ENCODE measurements around the gene MLLT6. TPM values are rescaled to one million over a fixed set of nuclear protein-coding genes. Genes with fewer than 3 reads are reported as not detected.

The MLLT6 gene
- total RNA-seq, 3 donors from 2014 or later = 90.1 to 164 (median 112) TPM

GRCh38 chr17:38712593-38712992 lies 7.5 kb downstream of the MLLT6 start:
- H3K4me3 ChIP-seq = no peak overlapping the region
- ATAC-seq (no peak), DNase-seq (no peak)
- intact Hi-C loops (cut with DNase I, micrococcal nuclease) = no loop called here
- no peaks in the 10 kb centered on the region for H3K9me3 ChIP-seq
- TF ChIP-seq, protein P1, sequence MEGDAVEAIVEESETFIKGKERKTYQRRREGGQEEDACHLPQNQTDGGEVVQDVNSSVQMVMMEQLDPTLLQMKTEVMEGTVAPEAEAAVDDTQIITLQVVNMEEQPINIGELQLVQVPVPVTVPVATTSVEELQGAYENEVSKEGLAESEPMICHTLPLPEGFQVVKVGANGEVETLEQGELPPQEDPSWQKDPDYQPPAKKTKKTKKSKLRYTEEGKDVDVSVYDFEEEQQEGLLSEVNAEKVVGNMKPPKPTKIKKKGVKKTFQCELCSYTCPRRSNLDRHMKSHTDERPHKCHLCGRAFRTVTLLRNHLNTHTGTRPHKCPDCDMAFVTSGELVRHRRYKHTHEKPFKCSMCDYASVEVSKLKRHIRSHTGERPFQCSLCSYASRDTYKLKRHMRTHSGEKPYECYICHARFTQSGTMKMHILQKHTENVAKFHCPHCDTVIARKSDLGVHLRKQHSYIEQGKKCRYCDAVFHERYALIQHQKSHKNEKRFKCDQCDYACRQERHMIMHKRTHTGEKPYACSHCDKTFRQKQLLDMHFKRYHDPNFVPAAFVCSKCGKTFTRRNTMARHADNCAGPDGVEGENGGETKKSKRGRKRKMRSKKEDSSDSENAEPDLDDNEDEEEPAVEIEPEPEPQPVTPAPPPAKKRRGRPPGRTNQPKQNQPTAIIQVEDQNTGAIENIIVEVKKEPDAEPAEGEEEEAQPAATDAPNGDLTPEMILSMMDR (IDR thresholded peaks at IDR 0.05) = no peak
- no peaks in the 10 kb centered on the region for H3K36me3 ChIP-seq (ENCODE audit: low read depth)
- no peaks in the 10 kb centered on the region for H3K4me1 ChIP-seq (ENCODE audit: low read depth)

- no peaks in the 10 kb centered on the region for H3K9me3 ChIP-seq
- H3K4me1 ChIP-seq (ENCODE audit: low read depth) = no peaks in the 10 kb centered on the region
- TF ChIP-seq, protein P1 (IDR thresholded peaks at IDR 0.05) = no peak
- ATAC-seq (no peak), DNase-seq (no peak)
- intact Hi-C loops (cut with DNase I, micrococcal nuclease) = no loop called here
- H3K36me3 ChIP-seq (ENCODE audit: low read depth) = no peaks in the 10 kb centered on the region
- H3K4me3 ChIP-seq = no peak overlapping the region
These were observed 8.5 kb downstream of the MLLT6 start for GRCh38 chr17:38713456-38714075.

DNA sequence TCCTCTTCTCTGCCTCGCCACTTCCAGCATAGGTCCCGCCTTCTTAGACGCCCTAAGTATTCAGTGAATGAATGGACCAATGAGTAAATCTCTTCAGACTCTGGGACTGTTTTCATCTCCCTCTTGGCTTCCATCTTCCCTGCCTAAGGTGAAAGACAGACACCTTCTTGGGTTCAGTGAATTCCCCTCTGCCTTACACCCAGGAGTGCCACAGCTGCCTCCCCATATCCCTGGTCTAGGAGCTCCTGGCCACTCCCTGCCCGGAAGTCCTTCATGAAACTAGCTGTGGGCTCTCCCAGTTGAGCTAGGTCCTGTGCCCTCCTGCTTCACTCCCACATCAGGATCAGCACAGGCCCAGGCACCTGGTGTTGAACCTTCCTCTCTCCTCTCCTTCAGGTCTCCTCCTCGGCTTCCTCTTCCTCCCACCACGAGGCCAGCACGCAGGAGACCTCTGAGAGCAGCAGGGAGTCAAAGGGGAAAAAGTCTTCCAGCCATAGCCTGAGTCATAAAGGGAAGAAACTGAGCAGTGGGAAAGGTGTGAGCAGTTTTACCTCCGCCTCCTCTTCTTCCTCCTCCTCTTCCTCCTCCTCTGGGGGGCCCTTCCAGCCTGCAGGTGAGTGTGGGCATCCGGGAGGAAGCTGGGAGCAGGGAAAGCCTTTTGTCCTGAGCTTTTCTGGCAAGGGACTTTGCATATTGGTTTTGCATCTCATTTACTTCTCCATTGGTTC lies 10.3 kb downstream of the MLLT6 start:
- Histone ChIP-seq H3K36me3 (ENCODE audit: low read depth) (no peaks in the 10 kb centered on the region), H3K4me3 (no peak overlapping the region), H3K9me3 (no peaks in the 10 kb centered on the region), H3K4me1 (ENCODE audit: low read depth) (no peaks in the 10 kb centered on the region)
- ATAC-seq (no peak), DNase-seq (no peak)
- intact Hi-C loops (cut with DNase I, micrococcal nuclease) = no loop called here
- TF ChIP-seq, protein P1 (IDR thresholded peaks at IDR 0.05) = no peak

DNA sequence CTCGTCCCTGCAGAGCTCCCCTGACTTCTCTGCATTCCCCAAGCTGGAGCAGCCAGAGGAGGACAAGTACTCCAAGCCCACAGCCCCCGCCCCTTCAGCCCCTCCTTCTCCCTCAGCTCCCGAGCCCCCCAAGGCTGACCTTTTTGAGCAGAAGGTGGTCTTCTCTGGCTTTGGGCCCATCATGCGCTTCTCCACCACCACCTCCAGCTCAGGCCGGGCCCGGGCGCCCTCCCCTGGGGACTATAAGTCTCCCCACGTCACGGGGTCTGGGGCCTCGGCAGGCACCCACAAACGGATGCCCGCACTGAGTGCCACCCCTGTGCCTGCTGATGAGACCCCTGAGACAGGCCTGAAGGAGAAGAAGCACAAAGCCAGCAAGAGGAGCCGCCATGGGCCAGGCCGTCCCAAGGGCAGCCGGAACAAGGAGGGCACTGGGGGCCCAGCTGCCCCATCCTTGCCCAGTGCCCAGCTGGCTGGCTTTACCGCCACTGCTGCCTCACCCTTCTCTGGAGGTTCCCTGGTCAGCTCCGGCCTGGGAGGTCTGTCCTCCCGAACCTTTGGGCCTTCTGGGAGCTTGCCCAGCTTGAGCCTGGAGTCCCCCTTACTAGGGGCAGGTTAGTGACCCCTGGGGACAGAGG lies 11.4 kb downstream of the MLLT6 start:
- Histone ChIP-seq H3K36me3 (ENCODE audit: low read depth) (no peaks in the 10 kb centered on the region), H3K4me3 (no peak overlapping the region), H3K9me3 (no peaks in the 10 kb centered on the region), H3K4me1 (ENCODE audit: low read depth) (no peaks in the 10 kb centered on the region)
- no peak for DNase-seq
- TF ChIP-seq, protein P1 (IDR thresholded peaks at IDR 0.05) = no peak
- intact Hi-C loops (cut with DNase I, micrococcal nuclease) = no loop called here
- ATAC-seq = no peak

GRCh38 chr17:38717139-38717745 lies 12.2 kb downstream of the MLLT6 start:
- no peak overlapping the region for H3K4me3 ChIP-seq
- no peaks in the 10 kb centered on the region for H3K9me3 ChIP-seq
- no peaks in the 10 kb centered on the region for H3K4me1 ChIP-seq (ENCODE audit: low read depth)
- no peak for DNase-seq
- no peaks in the 10 kb centered on the region for H3K36me3 ChIP-seq (ENCODE audit: low read depth)
- TF ChIP-seq, protein P1 (IDR thresholded peaks at IDR 0.05) = no peak
- no peak for ATAC-seq
- intact Hi-C loops (cut with DNase I, micrococcal nuclease) = no loop called here
